ENCODE measurements around the gene MLLT3.

DNA sequence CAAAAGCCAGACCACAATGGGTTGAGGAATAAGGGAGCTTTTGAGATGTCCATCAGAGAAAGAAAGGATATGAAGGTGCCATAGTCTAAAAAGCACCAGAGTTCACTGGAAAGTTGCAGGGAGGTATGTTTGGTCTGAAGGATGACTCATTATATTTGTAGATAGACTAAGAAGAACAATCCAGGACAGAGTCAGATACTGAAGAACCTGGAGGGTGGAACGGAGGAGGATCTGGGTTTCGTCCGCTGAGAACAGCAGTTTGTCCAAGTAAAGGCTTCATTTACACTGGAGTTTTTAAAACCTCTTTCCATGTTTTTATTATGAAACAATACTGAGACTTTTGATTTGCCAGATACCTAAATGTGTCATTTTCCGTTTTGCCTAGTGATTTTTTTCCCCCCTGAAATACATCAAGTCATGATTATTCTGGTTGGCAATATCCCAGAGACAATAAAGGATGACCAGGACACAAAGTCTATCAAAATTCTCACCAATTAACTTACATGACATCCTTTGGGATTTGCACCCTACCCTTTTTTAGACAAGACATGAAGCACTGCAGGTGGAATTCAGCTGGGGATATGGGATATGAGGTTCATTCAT, 219.9 kb downstream of the MLLT3 start:
- TF ChIP-seq CTCF (IDR thresholded peaks at IDR 0.05) (no peak), POLR2A (IDR thresholded peaks at IDR 0.05) (no peak)

Measured in uterus (tissue), 2 donors.